Naive thymus-derived CD4-positive, alpha-beta T cell (primary cell): ENCODE measurements around the gene ARRDC2. TPM values are rescaled to one million over a fixed set of nuclear protein-coding genes. Genes with fewer than 3 reads are reported as not detected.

Experiments
- ATAC-seq: fragments of 150-1000 bp; cut with Tn5 transposase; 2 replicates; pipeline ENCODE4 v1.10.0; 2021; ENCODE audit warnings: mild to moderate bottlenecking, moderate library complexity
- CTCF ChIA-PET: fragments of 350-600 bp; sonication (Branson Sonifier 250); formaldehyde crosslinking; loops from one replicate; lab custom pipeline; 2021; ENCODE audit warnings: antibody characterized with exemption; lab: Charles Lee
- POLR2A ChIA-PET: fragments of 350-600 bp; sonication (Branson Sonifier 250); formaldehyde crosslinking; loops from one replicate; lab custom pipeline; 2021; ENCODE audit warnings: antibody characterized with exemption, inconsistent platforms; lab: Charles Lee
- DNase-seq, 9 donors: peaks; one replicate each; pipeline versions ENCODE4 v3.0.0 to v3.0.0-alpha.2; 2020 to 2022; ENCODE audit warnings: mixed read lengths in 1 of 9
- H3K27ac ChIP-seq: one replicate; pipeline ENCODE4 v1.7.0; 2013; ENCODE audit warnings: mild to moderate bottlenecking, low read depth, low read length, moderate library complexity
- H3K27me3 ChIP-seq, 2 donors: one replicate each; pipeline ENCODE4 v1.7.0; 2013; ENCODE audit warnings: low read length in 2 of 2, mild to moderate bottlenecking in 2 of 2, moderate library complexity in 2 of 2; ENCODE audit not compliant: control insufficient read depth in 2 of 2, insufficient read depth in 2 of 2
- H3K36me3 ChIP-seq, 3 experiments: 1 replicate in 2 of 3; 2 replicates in 1 of 3; pipeline ENCODE4 v1.7.0; 2013; ENCODE audit warnings: low read length in 3 of 3, mild to moderate bottlenecking in 3 of 3, moderate library complexity in 1 of 3; ENCODE audit not compliant: insufficient read depth in 3 of 3, control insufficient read depth in 2 of 3
- H3K4me1 ChIP-seq, 2 donors: one replicate each; pipeline ENCODE4 v1.7.0; 2013; ENCODE audit warnings: low read length in 2 of 2, mild to moderate bottlenecking in 2 of 2, moderate library complexity in 1 of 2; ENCODE audit not compliant: control insufficient read depth in 2 of 2, insufficient read depth in 2 of 2
- H3K4me3 ChIP-seq: 2 replicates; pipeline ENCODE4 v1.7.0; 2013; ENCODE audit warnings: mild to moderate bottlenecking, low read length
- H3K9me3 ChIP-seq, 3 experiments: 1 replicate in 2 of 3; 2 replicates in 1 of 3; pipeline ENCODE4 v1.7.0; 2013; ENCODE audit warnings: low read length in 3 of 3; ENCODE audit not compliant: control insufficient read depth in 2 of 3
- H3K27ac Mint-ChIP-seq, 9 donors: one replicate each; pipeline ENCODE4 v1.8.0; 2020 to 2022; ENCODE audit warnings: mixed read lengths in 9 of 9, mild to moderate bottlenecking in 8 of 9, moderate library complexity in 5 of 9, inconsistent platforms in 2 of 9
- H3K27me3 Mint-ChIP-seq, 5 donors: one replicate each; pipeline ENCODE4 v1.8.0; 2021 to 2022; ENCODE audit warnings: mixed read lengths in 5 of 5, mild to moderate bottlenecking in 1 of 5
- H3K36me3 Mint-ChIP-seq, 5 donors: one replicate each; pipeline ENCODE4 v1.8.0; 2020 to 2022; ENCODE audit warnings: mixed read lengths in 5 of 5, mild to moderate bottlenecking in 3 of 5, inconsistent platforms in 1 of 5
- H3K4me1 Mint-ChIP-seq, 7 donors: one replicate each; pipeline ENCODE4 v1.8.0; 2020 to 2022; ENCODE audit warnings: mixed read lengths in 7 of 7, mild to moderate bottlenecking in 3 of 7, inconsistent platforms in 1 of 7
- H3K4me3 Mint-ChIP-seq, 10 donors: one replicate each; pipeline ENCODE4 v1.8.0; 2020 to 2022; ENCODE audit warnings: mild to moderate bottlenecking in 10 of 10, mixed read lengths in 10 of 10, moderate library complexity in 6 of 10, inconsistent platforms in 2 of 10
- H3K9me3 Mint-ChIP-seq, 11 donors: one replicate each; pipeline ENCODE4 v1.8.0; 2020 to 2022; ENCODE audit warnings: mixed read lengths in 11 of 11, mild to moderate bottlenecking in 4 of 11, inconsistent platforms in 1 of 11, moderate library complexity in 1 of 11
- intact Hi-C, 2 donors: fragments of 100-400 bp; cut with micrococcal nuclease; formaldehyde crosslinking; loops; one replicate each; pipeline ENCODE4 v1.15.1; 2023
- polyA plus RNA-seq, 2 donors: library from polyadenylated mRNA; unstranded; fragments of 300-500 nt; fragmentation: Illumina TruSeq; gene quantifications; one replicate each; pipeline ENCODE4 v1.2.3, GENCODE V29; 2021
- total RNA-seq, 6 experiments: library from RNA in 5 of 6; stranded (reverse) in 5 of 6; gene quantifications; 1 replicate in 5 of 6; 2 replicates in 1 of 6; pipeline ENCODE4 v1.2.3 and lab custom pipeline; 2021 to 2026

Gene ARRDC2
- total and polyA plus RNA-seq, 7 experiments from 2014 or later = 31.8 to 237 (median 146) TPM

GRCh38 chr19:18055967-18056366 is 48.0 kb downstream of the ARRDC2 start:
- ChIA-PET POLR2A (interaction anchor here (1.1 to 45.2 kb wide), 4 partner anchors 11 to 54 kb away, joined by 4 to 961 read pairs (median 22); partner anchors contain the start of gene ARRDC2), CTCF (interaction anchor here (0.6 to 9.9 kb wide), 5 partner anchors 15 to 118 kb away, joined by 5 to 147 read pairs (median 5); partner anchors contain the start of genes ARRDC2 and IL12RB1)
- Histone ChIP-seq H3K4me3 (no peak overlapping the region), H3K27ac (no peak overlapping the region), H3K36me3 (peaks cover 0 to 19% (median 0%) of the 10 kb centered on the region in 3 experiments), H3K4me1 (peaks cover 8 to 13% of the 10 kb centered on the region in 2 donors), H3K27me3 (no peaks in the 10 kb centered on the region), H3K9me3 (no peaks in the 10 kb centered on the region)
- H3K27me3 Mint-ChIP-seq = no peaks in the 10 kb centered on the region
- H3K27ac Mint-ChIP-seq = peak overlapping the region in 8 of 9 donors; percentile 41 to 78 (median 67)
- peaks cover 0 to 2% (median 0%) of the 10 kb centered on the region in 11 donors for H3K9me3 Mint-ChIP-seq
- no peak overlapping the region for H3K4me3 Mint-ChIP-seq
- peaks cover 0 to 33% (median 22%) of the 10 kb centered on the region in 7 donors for H3K4me1 Mint-ChIP-seq
- ATAC-seq (no peak), DNase-seq (no peak)
- H3K36me3 Mint-ChIP-seq = peaks cover 0 to 16% (median 0%) of the 10 kb centered on the region in 5 donors
- intact Hi-C loops = loop anchor here in 1 of 2 donors (5.0 kb wide), 1 partner anchor 41 kb away; the partner anchor contains the start of gene MAST3

GRCh38 chr19:18057557-18057956 is 49.6 kb downstream of the ARRDC2 start:
- peak overlapping the region in 2 of 10 donors; percentile 60 to 62 for H3K4me3 Mint-ChIP-seq

DNA sequence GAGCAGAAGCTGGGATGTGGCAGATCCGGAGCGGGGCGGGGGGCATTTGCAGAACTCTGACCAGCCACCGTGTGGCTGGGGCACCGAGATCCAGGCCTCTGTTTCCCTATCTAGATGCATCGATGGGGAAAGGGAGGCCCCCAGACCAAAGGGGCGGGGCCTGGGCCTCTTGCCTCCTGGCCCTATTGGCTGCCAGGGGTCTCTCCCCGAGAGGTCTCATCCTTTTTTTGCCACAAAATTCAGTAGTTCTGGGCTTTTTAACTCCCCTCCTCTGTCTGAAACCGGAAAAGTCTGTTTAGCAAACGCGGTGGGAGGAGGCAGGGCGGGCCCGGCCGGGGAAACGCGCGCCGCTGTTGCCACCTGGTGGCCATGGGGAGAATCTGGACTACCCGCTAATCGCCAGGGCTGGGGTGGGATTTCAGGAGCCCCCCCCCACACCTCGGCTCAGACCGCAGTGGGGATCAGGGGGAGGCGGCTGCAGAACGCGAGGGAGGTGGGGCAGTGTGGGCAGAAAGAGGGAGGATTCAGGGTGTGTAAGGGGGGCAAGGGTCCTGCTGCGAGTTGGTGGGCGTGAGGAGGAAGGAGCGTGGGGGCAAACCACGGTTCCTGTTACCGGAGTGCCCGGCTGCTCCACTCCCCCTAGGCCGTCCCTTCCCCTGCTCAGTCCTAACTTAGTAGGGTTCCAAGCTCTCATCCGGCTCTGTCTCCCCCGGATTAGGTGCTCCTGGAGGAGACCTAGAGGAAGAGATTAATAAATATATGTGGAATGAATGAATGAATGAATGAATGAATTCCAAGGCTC is 50.4 kb downstream of the ARRDC2 start:
- Mint-ChIP-seq H3K4me1 (peaks cover 0 to 18% (median 16%) of the 10 kb centered on the region in 7 donors), H3K4me3 (peak overlapping the region in 8 of 10 donors; percentile 32 to 62 (median 53)), H3K27ac (peak overlapping the region; percentile 71 to 89 (median 86)), H3K9me3 (no peaks in the 10 kb centered on the region), H3K36me3 (peaks cover 0 to 23% (median 3%) of the 10 kb centered on the region in 5 donors), H3K27me3 (no peaks in the 10 kb centered on the region)
- Histone ChIP-seq H3K27ac (peak overlapping the region; percentile 62), H3K27me3 (no peaks in the 10 kb centered on the region), H3K36me3 (peaks cover 0 to 23% (median 0%) of the 10 kb centered on the region in 3 experiments), H3K4me1 (peaks cover 8 to 13% of the 10 kb centered on the region in 2 donors), H3K9me3 (no peaks in the 10 kb centered on the region), H3K4me3 (peak overlapping the region; percentile 31)
- ChIA-PET POLR2A (interaction anchor here (0.6 to 45.2 kb wide), 8 partner anchors 10 to 123 kb away, joined by 3 to 961 read pairs (median 4); partner anchors contain the start of gene ARRDC2), CTCF (interaction anchor here (0.5 to 9.9 kb wide), 13 partner anchors 11 to 120 kb away, joined by 3 to 147 read pairs (median 3); partner anchors contain the start of gene ARRDC2)
- DNase-seq (peak; percentile 76 to 88 (median 82)), ATAC-seq (peak; percentile 97)
- intact Hi-C loops = loop anchor here (1.0 to 5.0 kb wide), 6 partner anchors 13 to 199 kb away; partner anchors contain the start of genes MAST3 (in 1 of the 2) and RPL18A (in 1 of the 2)

More at GRCh38 chr19:18057557-18057956, 49.6 kb downstream of the ARRDC2 start:
- Mint-ChIP-seq H3K9me3 (no peaks in the 10 kb centered on the region), H3K36me3 (peaks cover 0 to 21% (median 0%) of the 10 kb centered on the region in 5 donors), H3K27me3 (no peaks in the 10 kb centered on the region), H3K4me1 (peaks cover 0 to 26% (median 19%) of the 10 kb centered on the region in 7 donors), H3K27ac (peak overlapping the region in 8 of 9 donors; percentile 25 to 89 (median 85))
- ChIA-PET CTCF (interaction anchor here (0.7 to 9.9 kb wide), 11 partner anchors 12 to 120 kb away, joined by 3 to 147 read pairs (median 5); partner anchors contain the start of genes ARRDC2 and IL12RB1), POLR2A (interaction anchor here (0.6 to 45.2 kb wide), 6 partner anchors 11 to 60 kb away, joined by 3 to 961 read pairs (median 4); partner anchors contain the start of gene ARRDC2)
- H3K4me3 ChIP-seq = no peak overlapping the region
- ATAC-seq = no peak
- peak overlapping the region; percentile 62 for H3K27ac ChIP-seq
- H3K36me3 ChIP-seq = peaks cover 0 to 21% (median 0%) of the 10 kb centered on the region in 3 experiments
- no peaks in the 10 kb centered on the region for H3K9me3 ChIP-seq
- H3K27me3 ChIP-seq = no peaks in the 10 kb centered on the region
- intact Hi-C loops = loop anchor here in 1 of 2 donors (5.0 kb wide), 1 partner anchor 40 kb away; the partner anchor contains the start of gene MAST3
- peaks cover 8 to 13% of the 10 kb centered on the region in 2 donors for H3K4me1 ChIP-seq
- DNase-seq = no peak

- H3K27me3 ChIP-seq = no peaks in the 10 kb centered on the region
- DNase-seq = no peak
- intact Hi-C loops = loop anchor here in 1 of 2 donors (5.0 kb wide), 1 partner anchor 38 kb away; the partner anchor contains the start of gene MAST3
- H3K4me1 ChIP-seq = peaks cover 8 to 13% of the 10 kb centered on the region in 2 donors
- H3K27ac ChIP-seq = no peak overlapping the region
- H3K4me3 ChIP-seq = no peak overlapping the region
- H3K9me3 ChIP-seq = no peaks in the 10 kb centered on the region
- ChIA-PET CTCF (interaction anchor here (0.7 to 9.9 kb wide), 10 partner anchors 14 to 121 kb away, joined by 3 to 147 read pairs (median 6); partner anchors contain the start of gene ARRDC2), POLR2A (interaction anchor here (0.7 to 45.2 kb wide), 7 partner anchors 15 to 123 kb away, joined by 3 to 961 read pairs (median 4); partner anchors contain the start of gene ARRDC2)
- H3K27ac Mint-ChIP-seq = peak overlapping the region in 1 of 9 donors; percentile 67
- no peaks in the 10 kb centered on the region for H3K27me3 Mint-ChIP-seq
- peaks cover 0 to 28% (median 0%) of the 10 kb centered on the region in 3 experiments for H3K36me3 ChIP-seq
- no peak overlapping the region for H3K4me3 Mint-ChIP-seq
- peaks cover 0 to 14% (median 11%) of the 10 kb centered on the region in 7 donors for H3K4me1 Mint-ChIP-seq
- no peaks in the 10 kb centered on the region for H3K9me3 Mint-ChIP-seq
- peaks cover 0 to 26% (median 4%) of the 10 kb centered on the region in 5 donors for H3K36me3 Mint-ChIP-seq
- ATAC-seq = no peak
Observed at GRCh38 chr19:18059297-18059696, 51.3 kb downstream of the ARRDC2 start.

DNA sequence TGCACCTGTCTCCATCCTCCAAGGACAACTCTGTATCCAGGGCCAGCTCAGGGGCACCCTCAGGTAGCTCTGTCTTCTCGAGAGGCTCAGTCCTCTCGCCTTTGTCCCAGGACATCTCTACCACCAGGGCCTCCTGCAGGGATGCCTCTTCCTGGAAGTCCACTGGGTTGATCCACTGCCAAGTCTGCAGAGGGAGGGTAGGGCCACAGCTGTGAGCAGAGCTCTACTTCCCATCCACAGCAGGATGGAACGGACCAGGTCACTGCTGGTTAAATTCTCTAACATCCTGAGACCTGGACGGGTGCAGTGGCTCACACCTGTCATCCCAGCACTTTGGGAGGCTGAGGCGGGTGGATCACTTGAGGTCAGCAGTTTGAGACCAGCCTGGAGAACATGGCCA is 51.9 kb downstream of the ARRDC2 start:
- ATAC-seq = no peak
- Mint-ChIP-seq H3K4me3 (no peak overlapping the region), H3K4me1 (peaks cover 0 to 14% (median 11%) of the 10 kb centered on the region in 7 donors), H3K27ac (peak overlapping the region in 2 of 9 donors; percentile 45 to 62), H3K9me3 (no peaks in the 10 kb centered on the region), H3K36me3 (peaks cover 0 to 32% (median 5%) of the 10 kb centered on the region in 5 donors), H3K27me3 (no peaks in the 10 kb centered on the region)
- Histone ChIP-seq H3K9me3 (no peaks in the 10 kb centered on the region), H3K4me1 (peaks cover 8 to 13% of the 10 kb centered on the region in 2 donors), H3K27me3 (no peaks in the 10 kb centered on the region), H3K27ac (no peak overlapping the region), H3K4me3 (no peak overlapping the region), H3K36me3 (peaks cover 0 to 28% (median 0%) of the 10 kb centered on the region in 3 experiments)
- ChIA-PET POLR2A (interaction anchor here (1.3 to 45.2 kb wide), 3 partner anchors 40 to 124 kb away, joined by 4 to 961 read pairs (median 35); partner anchors contain the start of gene ARRDC2), CTCF (interaction anchor here (0.6 to 9.9 kb wide), 6 partner anchors 27 to 121 kb away, joined by 3 to 147 read pairs (median 6); partner anchors contain the start of genes ARRDC2 and IL12RB1)
- intact Hi-C loops = loop anchor here in 1 of 2 donors (5.0 kb wide), 2 partner anchors 37 to 92 kb away; partner anchors contain the start of genes MAST3 and PIK3R2
- DNase-seq = no peak
